ENCODE results near the gene EYA2. TPM values are rescaled to one million over a fixed set of nuclear protein-coding genes. Genes with fewer than 3 reads are reported as not detected.

EYA2 gene
- total RNA-seq, 2 experiments from 2014 or later, result not detected

DNA sequence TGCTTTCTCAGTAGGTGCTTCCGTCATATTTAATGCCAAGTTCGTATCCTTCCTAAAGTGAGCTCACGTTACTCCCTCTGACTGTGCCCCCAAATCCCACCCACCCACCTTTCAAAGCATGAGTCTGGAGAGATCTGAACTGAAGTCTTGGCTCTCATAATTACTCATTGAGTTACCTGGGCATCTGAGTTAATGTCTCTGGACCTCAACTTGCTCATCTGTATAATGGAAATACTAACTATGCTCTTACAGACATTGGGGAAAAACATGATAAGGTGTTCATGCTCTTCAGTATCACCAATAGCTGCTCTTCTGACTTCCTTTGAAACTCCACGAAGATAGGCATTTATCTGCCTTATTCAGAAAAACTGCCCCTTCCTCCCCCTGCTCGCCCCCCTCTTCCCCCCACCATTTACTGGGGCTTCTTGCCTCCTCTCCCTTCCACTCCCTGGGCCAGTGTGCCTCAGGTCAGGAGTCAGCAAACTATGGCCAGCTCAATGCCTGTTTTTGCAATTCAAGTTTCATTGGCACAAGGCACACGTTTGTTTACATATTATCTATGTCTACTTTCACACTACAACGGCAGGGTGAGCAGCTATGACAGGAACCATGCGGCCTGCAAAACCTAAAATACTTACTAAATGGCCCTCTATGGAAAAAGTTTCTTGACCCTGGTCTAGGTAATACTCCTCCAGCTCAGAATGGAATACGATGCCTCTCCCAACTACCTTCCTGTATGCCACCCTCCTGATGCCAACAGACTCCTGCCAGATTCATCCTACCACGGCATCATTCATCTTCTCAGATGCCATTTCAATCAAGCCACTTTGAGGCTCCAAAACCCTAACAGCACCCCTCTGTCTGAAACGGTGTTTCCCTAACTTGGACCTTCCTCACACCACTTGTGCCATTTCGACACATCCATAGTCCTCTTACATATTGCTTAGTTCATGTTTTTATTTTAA, 323.1 kb downstream of the EYA2 start:
- POLR2A ChIA-PET, result interaction anchor here (0.6 kb wide), 1 partner anchor 12 kb away, joined by 5 read pairs; no protein-coding TSS in a partner anchor
- ATAC-seq (no peak), DNase-seq (no peak)
- intact Hi-C loops (cut with micrococcal nuclease), result no loop called here
- TF ChIP-seq, protein P1, sequence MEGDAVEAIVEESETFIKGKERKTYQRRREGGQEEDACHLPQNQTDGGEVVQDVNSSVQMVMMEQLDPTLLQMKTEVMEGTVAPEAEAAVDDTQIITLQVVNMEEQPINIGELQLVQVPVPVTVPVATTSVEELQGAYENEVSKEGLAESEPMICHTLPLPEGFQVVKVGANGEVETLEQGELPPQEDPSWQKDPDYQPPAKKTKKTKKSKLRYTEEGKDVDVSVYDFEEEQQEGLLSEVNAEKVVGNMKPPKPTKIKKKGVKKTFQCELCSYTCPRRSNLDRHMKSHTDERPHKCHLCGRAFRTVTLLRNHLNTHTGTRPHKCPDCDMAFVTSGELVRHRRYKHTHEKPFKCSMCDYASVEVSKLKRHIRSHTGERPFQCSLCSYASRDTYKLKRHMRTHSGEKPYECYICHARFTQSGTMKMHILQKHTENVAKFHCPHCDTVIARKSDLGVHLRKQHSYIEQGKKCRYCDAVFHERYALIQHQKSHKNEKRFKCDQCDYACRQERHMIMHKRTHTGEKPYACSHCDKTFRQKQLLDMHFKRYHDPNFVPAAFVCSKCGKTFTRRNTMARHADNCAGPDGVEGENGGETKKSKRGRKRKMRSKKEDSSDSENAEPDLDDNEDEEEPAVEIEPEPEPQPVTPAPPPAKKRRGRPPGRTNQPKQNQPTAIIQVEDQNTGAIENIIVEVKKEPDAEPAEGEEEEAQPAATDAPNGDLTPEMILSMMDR (IDR thresholded peaks at IDR 0.05), result no peak
- Mint-ChIP-seq H3K27me3 (no peaks in the 10 kb centered on the region), H3K4me1 (ENCODE audit: low read depth) (no peaks in the 10 kb centered on the region), H3K27ac (peak overlapping the region; percentile 13), H3K36me3 (ENCODE audit: low read depth) (peaks cover 35% of the 10 kb centered on the region), H3K9me3 (no peaks in the 10 kb centered on the region), H3K4me3 (no peak overlapping the region)
- CTCF ChIA-PET, result interaction anchor here (0.9 to 8.6 kb wide), 7 partner anchors 11 to 166 kb away, joined by 3 to 79 read pairs (median 7); no protein-coding TSS in a partner anchor

DNA sequence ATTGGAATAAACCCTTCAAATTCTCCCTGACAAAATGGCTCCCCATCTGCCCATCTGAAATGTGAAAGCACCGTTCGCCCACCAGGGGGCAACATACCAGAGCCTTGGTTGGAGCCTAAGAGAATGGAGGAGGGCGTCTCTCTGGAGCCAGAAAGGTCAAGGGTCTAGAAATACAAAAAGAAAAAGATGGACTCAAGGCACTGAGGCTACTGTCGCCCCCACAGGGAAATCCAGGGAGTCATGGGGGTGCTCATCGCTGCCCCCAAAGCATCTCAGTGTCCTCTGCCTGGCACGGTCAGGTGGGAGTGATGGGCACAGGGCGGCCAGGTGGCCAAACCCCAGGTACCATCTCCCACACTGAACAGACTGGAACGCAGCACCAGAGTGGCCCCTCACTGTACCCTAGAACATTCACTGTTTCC, 325.5 kb downstream of the EYA2 start:
- Mint-ChIP-seq H3K36me3 (ENCODE audit: low read depth) (peaks cover 45% of the 10 kb centered on the region), H3K4me3 (no peak overlapping the region), H3K27ac (no peak overlapping the region), H3K9me3 (no peaks in the 10 kb centered on the region), H3K27me3 (no peaks in the 10 kb centered on the region), H3K4me1 (ENCODE audit: low read depth) (no peaks in the 10 kb centered on the region)
- peak; percentile 69 for DNase-seq
- ChIA-PET CTCF (interaction anchor here (1.0 to 8.6 kb wide), 7 partner anchors 9 to 164 kb away, joined by 4 to 79 read pairs (median 6); no protein-coding TSS in a partner anchor), POLR2A (no interaction called here)
- intact Hi-C loops (cut with micrococcal nuclease), result no loop called here
- peak; percentile 69 for ATAC-seq
- TF ChIP-seq, protein P1 (IDR thresholded peaks at IDR 0.05), result peak; percentile 68

DNA sequence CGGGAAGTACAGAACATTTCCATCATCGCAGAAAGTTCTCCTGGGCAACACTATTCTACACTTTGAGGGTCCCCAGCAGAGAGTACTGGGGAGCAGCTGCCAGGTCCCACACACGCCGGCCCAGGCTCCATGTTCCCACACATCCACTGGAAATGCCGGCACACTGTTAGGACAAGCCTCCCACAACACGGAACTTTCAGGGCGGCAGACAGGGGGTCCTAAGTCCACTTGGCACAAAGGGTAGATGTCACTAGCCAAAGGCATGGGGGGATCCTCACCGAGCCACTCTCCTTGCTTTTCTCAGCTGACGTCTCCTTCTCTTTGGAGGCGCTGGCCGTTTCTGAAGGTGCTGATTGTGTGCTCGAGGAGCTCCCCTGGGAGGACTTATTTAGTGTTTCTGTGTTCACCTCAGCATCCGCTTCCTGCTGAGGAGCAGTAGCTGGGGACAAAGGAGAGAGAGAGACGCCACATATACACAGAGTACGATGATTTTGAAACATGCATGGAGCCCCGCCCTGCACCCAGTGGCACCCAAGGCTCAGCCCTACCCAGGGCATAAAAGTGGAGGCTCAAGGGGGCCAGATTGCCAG, 326.5 kb downstream of the EYA2 start:
- TF ChIP-seq, protein P1 (IDR thresholded peaks at IDR 0.05), result no peak
- Mint-ChIP-seq H3K4me1 (ENCODE audit: low read depth) (no peaks in the 10 kb centered on the region), H3K36me3 (ENCODE audit: low read depth) (peaks cover 40% of the 10 kb centered on the region), H3K4me3 (no peak overlapping the region), H3K27me3 (no peaks in the 10 kb centered on the region), H3K9me3 (no peaks in the 10 kb centered on the region), H3K27ac (no peak overlapping the region)
- ATAC-seq (no peak), DNase-seq (no peak)
- intact Hi-C loops (cut with micrococcal nuclease), result no loop called here
- CTCF ChIA-PET, result interaction anchor here (0.6 to 8.6 kb wide), 9 partner anchors 8 to 163 kb away, joined by 3 to 79 read pairs (median 3); no protein-coding TSS in a partner anchor
- POLR2A ChIA-PET, result interaction anchor here (0.9 kb wide), 1 partner anchor 53 kb away, joined by 3 read pairs; no protein-coding TSS in a partner anchor

DNA sequence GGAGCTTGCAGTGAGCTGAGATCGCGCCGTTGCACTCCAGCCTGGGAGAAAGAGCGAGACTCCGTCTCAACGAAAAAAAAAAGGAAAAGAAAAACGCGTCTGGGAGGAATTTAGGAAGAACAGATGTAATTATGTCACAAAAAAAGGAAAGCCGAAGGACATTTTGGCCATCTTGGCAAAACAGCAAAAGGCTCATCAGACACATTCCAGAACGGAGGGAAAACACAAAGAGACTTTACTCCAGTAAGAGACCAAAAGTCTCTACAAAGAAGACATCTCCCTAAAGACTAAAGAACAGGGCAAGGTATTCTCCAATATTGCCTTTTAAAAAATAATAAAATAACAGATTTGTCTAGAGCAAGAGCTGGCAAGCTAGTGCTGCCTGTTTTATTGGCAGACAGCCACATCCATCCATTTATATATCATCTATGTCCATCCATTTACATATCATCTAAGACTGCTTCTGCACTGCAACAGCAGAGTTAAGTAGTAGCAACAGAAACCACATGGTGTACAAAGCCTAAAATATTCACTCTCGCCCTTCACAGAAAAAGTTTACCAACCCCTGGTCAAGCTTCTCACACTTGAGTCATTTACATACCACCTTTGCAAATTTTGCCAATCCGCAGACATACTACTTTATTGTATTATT, 328.0 kb downstream of the EYA2 start:
- POLR2A ChIA-PET, result interaction anchor here (0.9 to 1.6 kb wide), 2 partner anchors 11 to 42 kb away, joined by 3 to 4 read pairs; no protein-coding TSS in a partner anchor
- Mint-ChIP-seq H3K36me3 (ENCODE audit: low read depth) (peaks cover 38% of the 10 kb centered on the region), H3K4me1 (ENCODE audit: low read depth) (no peaks in the 10 kb centered on the region), H3K27me3 (no peaks in the 10 kb centered on the region), H3K27ac (peak overlapping the region; percentile 16), H3K4me3 (no peak overlapping the region), H3K9me3 (no peaks in the 10 kb centered on the region)
- intact Hi-C loops (cut with micrococcal nuclease), result no loop called here
- DNase-seq (no peak), ATAC-seq (no peak)
- CTCF ChIA-PET, result interaction anchor here (2.0 to 8.6 kb wide), 2 partner anchors 50 to 161 kb away, joined by 9 to 79 read pairs; no protein-coding TSS in a partner anchor
- TF ChIP-seq, protein P1 (IDR thresholded peaks at IDR 0.05), result no peak
